Measurements from ENCODE around the gene LILRB5. TPM values are rescaled to one million over a fixed set of nuclear protein-coding genes. Genes with fewer than 3 reads are reported as not detected.
A peak's percentile ranks its signal among the peaks of the same experiment; 100 is the strongest.

Gene LILRB5
- total RNA-seq, 2 experiments from 2014 or later, result not detected

GRCh38 chr19:54203151-54203611 is 53.9 kb downstream of the LILRB5 start:
- no peaks in the 10 kb centered on the region for H3K9me3 Mint-ChIP-seq

GRCh38 chr19:54201980-54202379 is 55.1 kb downstream of the LILRB5 start:
- peaks cover 71% of the 10 kb centered on the region for H3K4me1 ChIP-seq (ENCODE audit: insufficient read depth, low read length)
- H3K27me3 ChIP-seq (ENCODE audit: control insufficient read depth in 1 of 2, insufficient read depth in 2 of 2, low read length in 2 of 2), result no peaks in the 10 kb centered on the region
- ATAC-seq (ENCODE audit: poor library complexity), result no peak
- H3K36me3 ChIP-seq (ENCODE audit: insufficient read depth, low read length), result peaks cover 58% of the 10 kb centered on the region
- no peak for TF ChIP-seq CTCF (IDR thresholded peaks at IDR 0.05)
- H3K27ac ChIP-seq (ENCODE audit: low read depth in 1 of 2, low read length in 2 of 2), result peak overlapping the region in 1 of 2 donors; percentile 95
- CTCF ChIA-PET, result no interaction called here
- no peak for DNase-seq
- peak overlapping the region; percentile 99 for H3K4me3 Mint-ChIP-seq
- H3K27me3 Mint-ChIP-seq, result no peaks in the 10 kb centered on the region
- peaks cover 56% of the 10 kb centered on the region for H3K4me1 Mint-ChIP-seq (ENCODE audit: low read depth)
- peaks cover 64% of the 10 kb centered on the region for H3K36me3 Mint-ChIP-seq (ENCODE audit: low read depth)
- no peaks in the 10 kb centered on the region for H3K9me3 ChIP-seq (ENCODE audit: control insufficient read depth in 1 of 2, insufficient read depth in 1 of 2, low read length in 2 of 2)
- peak overlapping the region; percentile 68 for H3K4me3 ChIP-seq (ENCODE audit: low read length)
- H3K9me3 Mint-ChIP-seq, result no peaks in the 10 kb centered on the region
- intact Hi-C loops (cut with DNase I, micrococcal nuclease), result loop anchor here (2.0 to 10.0 kb wide), 3 partner anchors 43 to 263 kb away; partner anchors contain the start of genes LENG1 (in 1 of the 2), LENG9 (in 1 of the 2), PRPF31 (in 1 of the 2) and TFPT (in 1 of the 2)
- POLR2A ChIA-PET, result interaction anchor here (1.3 to 4.9 kb wide), 2 partner anchors 12 to 87 kb away, joined by 10 to 148 read pairs; partner anchors contain the start of genes MBOAT7, PRPF31, TFPT and TSEN34
- peak overlapping the region; percentile 93 for H3K27ac Mint-ChIP-seq

More at GRCh38 chr19:54203151-54203611, 53.9 kb downstream of the LILRB5 start:
- Histone ChIP-seq H3K4me3 (ENCODE audit: low read length) (no peak overlapping the region), H3K36me3 (ENCODE audit: insufficient read depth, low read length) (peaks cover 69% of the 10 kb centered on the region), H3K27me3 (ENCODE audit: control insufficient read depth in 1 of 2, insufficient read depth in 2 of 2, low read length in 2 of 2) (no peaks in the 10 kb centered on the region), H3K4me1 (ENCODE audit: insufficient read depth, low read length) (peaks cover 83% of the 10 kb centered on the region), H3K9me3 (ENCODE audit: control insufficient read depth in 1 of 2, insufficient read depth in 1 of 2, low read length in 2 of 2) (no peaks in the 10 kb centered on the region), H3K27ac (ENCODE audit: low read depth in 1 of 2, low read length in 2 of 2) (no peak overlapping the region)
- intact Hi-C loops (cut with DNase I, micrococcal nuclease), result loop anchor here in 1 of 2 experiments (5.0 to 10.0 kb wide), 2 partner anchors 86 to 262 kb away; partner anchors contain the start of genes LENG9, PRPF31 and TFPT
- ChIA-PET POLR2A (interaction anchor here (1.3 to 4.9 kb wide), 2 partner anchors 13 to 66 kb away, joined by 4 to 148 read pairs; partner anchors contain the start of genes CNOT3, MBOAT7 and TSEN34), CTCF (no interaction called here)
- ATAC-seq (ENCODE audit: poor library complexity), result no peak
- Mint-ChIP-seq H3K4me3 (peak overlapping the region; percentile 73), H3K36me3 (ENCODE audit: low read depth) (peaks cover 76% of the 10 kb centered on the region), H3K4me1 (ENCODE audit: low read depth) (peaks cover 68% of the 10 kb centered on the region), H3K27ac (peak overlapping the region; percentile 93), H3K27me3 (no peaks in the 10 kb centered on the region)
- no peak for DNase-seq
- no peak for TF ChIP-seq CTCF (IDR thresholded peaks at IDR 0.05)

GRCh38 chr19:54201172-54201701 is 55.8 kb downstream of the LILRB5 start:
- peak overlapping the region; percentile 93 to 95 for H3K27ac ChIP-seq (ENCODE audit: low read depth in 1 of 2, low read length in 2 of 2)
- Mint-ChIP-seq H3K27ac (peak overlapping the region; percentile 93), H3K36me3 (ENCODE audit: low read depth) (peaks cover 57% of the 10 kb centered on the region), H3K9me3 (no peaks in the 10 kb centered on the region), H3K27me3 (no peaks in the 10 kb centered on the region), H3K4me3 (peak overlapping the region; percentile 99), H3K4me1 (ENCODE audit: low read depth) (peaks cover 48% of the 10 kb centered on the region)
- H3K9me3 ChIP-seq (ENCODE audit: control insufficient read depth in 1 of 2, insufficient read depth in 1 of 2, low read length in 2 of 2), result no peaks in the 10 kb centered on the region
- H3K36me3 ChIP-seq (ENCODE audit: insufficient read depth, low read length), result peaks cover 51% of the 10 kb centered on the region
- H3K4me3 ChIP-seq (ENCODE audit: low read length), result peak overlapping the region; percentile 68
- intact Hi-C loops (cut with DNase I, micrococcal nuclease), result loop anchor here (2.0 to 10.0 kb wide), 3 partner anchors 42 to 264 kb away; partner anchors contain the start of genes LENG1 (in 1 of the 2), LENG9 (in 1 of the 2), PRPF31 (in 1 of the 2) and TFPT (in 1 of the 2)
- peaks cover 63% of the 10 kb centered on the region for H3K4me1 ChIP-seq (ENCODE audit: insufficient read depth, low read length)
- H3K27me3 ChIP-seq (ENCODE audit: control insufficient read depth in 1 of 2, insufficient read depth in 2 of 2, low read length in 2 of 2), result no peaks in the 10 kb centered on the region
- TF ChIP-seq CTCF (IDR thresholded peaks at IDR 0.05), result no peak
- DNase-seq (peak in 1 of 14 experiments; percentile 22), ATAC-seq (ENCODE audit: poor library complexity) (no peak)
- ChIA-PET POLR2A (interaction anchor here (0.9 to 4.9 kb wide), 9 partner anchors 9 to 1453 kb away, joined by 3 to 148 read pairs (median 10); partner anchors contain the start of genes CNOT3, LENG1, MBOAT7 and PRPF31), CTCF (interaction anchor here (3.8 kb wide), 1 partner anchor 11 kb away, joined by 19 read pairs; the partner anchor contains the start of genes MBOAT7 and TSEN34)

Small RNA genes lying within 50 kb of the gene (microRNA-seq; reads per million reads assigned to microRNA genes)
- not detected for gene MIR4752 (ENCODE audit: borderline microRNAs expressed, borderline replicate concordance)

Other genes with a start within 250 kb of the LILRB5 start
- gene VSTM1, start 193.4 kb downstream of the LILRB5 start, total RNA-seq, result not detected
- not detected for gene TARM1, start 175.9 kb downstream of the LILRB5 start, total RNA-seq
- under 1 TPM; 0.41 to 0.42 TPM for gene OSCAR, start 156.5 kb downstream of the LILRB5 start, total RNA-seq
- 10 to 100 TPM; 63.0 to 63.5 TPM for gene NDUFA3, start 154.4 kb downstream of the LILRB5 start, total RNA-seq
- 10 to 100 TPM; 10.1 to 11.2 TPM for gene TFPT, start 141.6 kb downstream of the LILRB5 start, total RNA-seq
- gene PRPF31, start 141.5 kb downstream of the LILRB5 start, total RNA-seq, result 10 to 100 TPM; 52.9 to 55.9 TPM
- 10 to 100 TPM; 26.7 to 28.7 TPM for gene CNOT3, start 119.5 kb downstream of the LILRB5 start, total RNA-seq
- 10 to 100 TPM; 14.4 to 16.0 TPM for gene LENG1, start 97.6 kb downstream of the LILRB5 start, total RNA-seq
- 1 to 10 TPM in 1 of 2 experiments, under 1 TPM in 1; 0.84 to 1.5 TPM for gene TMC4, start 84.1 kb downstream of the LILRB5 start, total RNA-seq
- 10 to 100 TPM; 13.7 to 18.0 TPM for gene MBOAT7, start 67.7 kb downstream of the LILRB5 start, total RNA-seq
- gene TSEN34, start 66.0 kb downstream of the LILRB5 start, total RNA-seq, result 1 to 10 TPM; 8.4 to 8.6 TPM
- gene RPS9, start 56.4 kb downstream of the LILRB5 start, total RNA-seq, result 1,000 to 10,000 TPM; 2,017 to 2,050 TPM
- gene LILRB3, start 34.3 kb downstream of the LILRB5 start, total RNA-seq, result 1 to 10 TPM; 1.1 to 1.3 TPM
- gene LILRA6, start 14.5 kb downstream of the LILRB5 start, total RNA-seq, result under 1 TPM in 1 of 2 experiments, not detected in 1; 0.60 TPM
- gene LILRB2, start 23.8 kb upstream of the LILRB5 start, total RNA-seq, result 1 to 10 TPM; 1.3 to 1.5 TPM
- gene LILRA5, start 55.9 kb upstream of the LILRB5 start, total RNA-seq, result 1 to 10 TPM; 1.5 TPM
- under 1 TPM; 0.47 to 0.52 TPM for gene LILRA4, start 81.9 kb upstream of the LILRB5 start, total RNA-seq
- gene LAIR1, start 107.7 kb upstream of the LILRB5 start, total RNA-seq, result 10 to 100 TPM; 12.3 to 14.4 TPM
- gene TTYH1, start 158.2 kb upstream of the LILRB5 start, total RNA-seq, result not detected
- 100 to 1,000 TPM; 610 to 639 TPM for gene LENG8, start 191.9 kb upstream of the LILRB5 start, total RNA-seq
- 1 to 10 TPM; 2.8 to 2.9 TPM for gene LENG9, start 206.5 kb upstream of the LILRB5 start, total RNA-seq
- not detected for gene CDC42EP5, start 216.0 kb upstream of the LILRB5 start, total RNA-seq
- gene LAIR2, start 245.6 kb upstream of the LILRB5 start, total RNA-seq, result 1 to 10 TPM in 1 of 2 experiments, not detected in 1; 1.2 TPM

Measured in CD4-positive, alpha-beta T cell (primary cell).